Uterus (tissue), 2 donors: ENCODE results near the gene OSBPL8.

Source experiments
- POLR2A ChIP-seq, 2 donors: fragments of 450-650 bp; IDR thresholded peaks; one replicate each; pipeline ENCODE4 v1.6.1; 2016; ENCODE audit warnings: antibody characterized with exemption in 2 of 2, mild to moderate bottlenecking in 1 of 2, moderate library complexity in 1 of 2
- TF ChIP-seq, protein P1 (sequence below), 4 experiments: fragments of 200-600 bp in 2 of 4; fragments of 450-650 bp in 2 of 4; sonication (generic) in 2 of 4; IDR thresholded peaks; one replicate each; pipeline ENCODE4 v1.5.1; 2016 to 2019; ENCODE audit warnings: antibody characterized with exemption in 4 of 4, mild to moderate bottlenecking in 2 of 4, moderate library complexity in 1 of 4

GRCh38 chr12:76391461-76391860, 168.1 kb downstream of the OSBPL8 start:
- TF ChIP-seq, protein P1, sequence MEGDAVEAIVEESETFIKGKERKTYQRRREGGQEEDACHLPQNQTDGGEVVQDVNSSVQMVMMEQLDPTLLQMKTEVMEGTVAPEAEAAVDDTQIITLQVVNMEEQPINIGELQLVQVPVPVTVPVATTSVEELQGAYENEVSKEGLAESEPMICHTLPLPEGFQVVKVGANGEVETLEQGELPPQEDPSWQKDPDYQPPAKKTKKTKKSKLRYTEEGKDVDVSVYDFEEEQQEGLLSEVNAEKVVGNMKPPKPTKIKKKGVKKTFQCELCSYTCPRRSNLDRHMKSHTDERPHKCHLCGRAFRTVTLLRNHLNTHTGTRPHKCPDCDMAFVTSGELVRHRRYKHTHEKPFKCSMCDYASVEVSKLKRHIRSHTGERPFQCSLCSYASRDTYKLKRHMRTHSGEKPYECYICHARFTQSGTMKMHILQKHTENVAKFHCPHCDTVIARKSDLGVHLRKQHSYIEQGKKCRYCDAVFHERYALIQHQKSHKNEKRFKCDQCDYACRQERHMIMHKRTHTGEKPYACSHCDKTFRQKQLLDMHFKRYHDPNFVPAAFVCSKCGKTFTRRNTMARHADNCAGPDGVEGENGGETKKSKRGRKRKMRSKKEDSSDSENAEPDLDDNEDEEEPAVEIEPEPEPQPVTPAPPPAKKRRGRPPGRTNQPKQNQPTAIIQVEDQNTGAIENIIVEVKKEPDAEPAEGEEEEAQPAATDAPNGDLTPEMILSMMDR (IDR thresholded peaks at IDR 0.05), result no peak
- TF ChIP-seq POLR2A (IDR thresholded peaks at IDR 0.05), result no peak
